Measurements from ENCODE around the gene SEPTIN14. TPM values are rescaled to one million over a fixed set of nuclear protein-coding genes. Genes with fewer than 3 reads are reported as not detected.

SEPTIN14 gene
- total and polyA plus RNA-seq, 2 experiments from 2014 or later, result not detected

- no peak for DNase-seq (ENCODE audit: low spot score)
- Histone ChIP-seq H3K79me2 (replicated peaks; ENCODE audit: insufficient read depth) (no peaks in the 10 kb centered on the region), H3K27me3 (ENCODE audit: insufficient read depth) (no peaks in the 10 kb centered on the region), H2AFZ (no peak overlapping the region), H3K4me2 (no peak overlapping the region), H3K27ac (ENCODE audit: low read depth) (no peak overlapping the region), H3F3A (replicated peaks; ENCODE audit: low read depth) (no peaks in the 10 kb centered on the region), H4K20me1 (replicated peaks; ENCODE audit: insufficient read depth) (no peaks in the 10 kb centered on the region), H3K4me3 (no peak overlapping the region), H3K36me3 (ENCODE audit: insufficient read depth) (no peaks in the 10 kb centered on the region), H3K4me1 (ENCODE audit: insufficient read depth) (no peaks in the 10 kb centered on the region), H3K9me2 (ENCODE audit: insufficient read depth) (no peaks in the 10 kb centered on the region)
- TF ChIP-seq ETS1 (IDR thresholded peaks at IDR 0.05) (no peak), ZNF462 (CRISPR knock-in tag; IDR thresholded peaks at IDR 0.05) (no peak), ZNF331 (CRISPR knock-in tag; IDR thresholded peaks at IDR 0.05; ENCODE audit: low read depth) (no peak), EZH2phosphoT487 (IDR thresholded peaks at IDR 0.05; ENCODE audit: unreplicated experiment) (no peak), JUNB (IDR thresholded peaks at IDR 0.05; ENCODE audit: unreplicated experiment) (no peak), POLR2AphosphoS5 (IDR thresholded peaks at IDR 0.05; ENCODE audit: low read depth) (no peak), EZH2 (IDR thresholded peaks at IDR 0.05; ENCODE audit: low read depth, unreplicated experiment) (no peak), ZNF114 (CRISPR knock-in tag; IDR thresholded peaks at IDR 0.05) (no peak), REST (IDR thresholded peaks at IDR 0.05; ENCODE audit: unreplicated experiment) (no peak), NANOG (IDR thresholded peaks at IDR 0.05; ENCODE audit: borderline replicate concordance) (no peak), CREB1 (CRISPR knock-in tag; IDR thresholded peaks at IDR 0.05; ENCODE audit: low read depth) (no peak), CTCF (conservative IDR thresholded peaks at IDR 0.05; ENCODE audit: low read depth in 2 of 2) (no peak)
- Mint-ChIP-seq H3K27me3 (ENCODE audit: insufficient read depth, low read depth, poor library complexity) (no peaks in the 10 kb centered on the region), H3K36me3 (ENCODE audit: low read depth) (peaks cover 17% of the 10 kb centered on the region), H3K9me3 (peaks cover 17% of the 10 kb centered on the region), H3K4me3 (no peak overlapping the region), H3K27ac (no peak overlapping the region), H3K4me1 (no peaks in the 10 kb centered on the region)
- ATAC-seq, result no peak
These were observed 32.5 kb upstream of the SEPTIN14 start for GRCh38 chr7:55895021-55895420.
